Activated CD8-positive, alpha-beta memory T cell treated with anti-CD3 and anti-CD28 coated beads for 1 hour (primary cell): ENCODE measurements around the gene PRXL2B.

Experiments used
- DNase-seq, 2 donors: peaks; one replicate each; pipeline ENCODE4 v3.0.0-alpha.2; 2020; ENCODE audit warnings: low read depth in 1 of 2; ENCODE audit errors: extremely low read depth in 1 of 2

PRXL2B gene

GRCh38 chr1:2595812-2596529 is 9.4 kb downstream of the PRXL2B start:
- no peak for DNase-seq

GRCh38 chr1:2596530-2597333 is 10.2 kb downstream of the PRXL2B start:
- DNase-seq: no peak

GRCh38 chr1:2597441-2598328 is 11.1 kb downstream of the PRXL2B start:
- DNase-seq: no peak

- DNase-seq: no peak
Measured at GRCh38 chr1:2598329-2598931, 11.9 kb downstream of the PRXL2B start.

GRCh38 chr1:2601721-2602303 is 15.2 kb downstream of the PRXL2B start:
- DNase-seq: no peak

GRCh38 chr1:2602311-2602835 is 15.8 kb downstream of the PRXL2B start:
- DNase-seq: no peak

- DNase-seq: no peak
Measured at GRCh38 chr1:2602866-2603520, 16.4 kb downstream of the PRXL2B start.

GRCh38 chr1:2603521-2604155 is 17.1 kb downstream of the PRXL2B start:
- no peak for DNase-seq

- DNase-seq: no peak
Measured at GRCh38 chr1:2604156-2604843, 17.7 kb downstream of the PRXL2B start.

GRCh38 chr1:2604844-2605508 is 18.4 kb downstream of the PRXL2B start:
- DNase-seq: no peak

GRCh38 chr1:2605509-2606395 is 19.2 kb downstream of the PRXL2B start:
- DNase-seq: no peak

GRCh38 chr1:2606396-2606880 is 19.9 kb downstream of the PRXL2B start:
- DNase-seq: no peak

GRCh38 chr1:2606881-2607621 is 20.5 kb downstream of the PRXL2B start:
- DNase-seq: no peak

- no peak for DNase-seq
Measured at GRCh38 chr1:2607641-2608091, 21.1 kb downstream of the PRXL2B start.

- DNase-seq: no peak
Measured at GRCh38 chr1:2609319-2610035, 22.9 kb downstream of the PRXL2B start.
